HepG2 (cell line): ENCODE measurements around the gene SMAD3. TPM values are rescaled to one million over a fixed set of nuclear protein-coding genes. Genes with fewer than 3 reads are reported as not detected.

Experiments used
- ATF3 ChIP-seq: sonication (generic); formaldehyde crosslinking; IDR thresholded peaks from 2 replicates; pipeline ENCODE4 v1.4.0; 2020; ENCODE audit warnings: missing genetic modification reagents
- BCL6 ChIP-seq: IDR thresholded peaks from 2 replicates; pipeline ENCODE4 v1.6.1; 2016; ENCODE audit warnings: missing genetic modification reagents, missing compliant biosample characterization
- CEBPG ChIP-seq: IDR thresholded peaks from 2 replicates; pipeline ENCODE4 v1.6.1; 2016
- CENPX ChIP-seq: sonication (generic); formaldehyde crosslinking; IDR thresholded peaks from 2 replicates; pipeline ENCODE4 v1.9.0; 2021; ENCODE audit warnings: mild to moderate bottlenecking, missing genetic modification reagents, moderate library complexity
- CHCHD3 ChIP-seq: sonication (generic); formaldehyde crosslinking; IDR thresholded peaks from 2 replicates; pipeline ENCODE4 v1.8.0; 2022; ENCODE audit warnings: mild to moderate bottlenecking, missing genetic modification reagents, moderate library complexity
- E2F5 ChIP-seq: sonication (generic); formaldehyde crosslinking; conservative IDR thresholded peaks from 2 replicates; pipeline ENCODE4 v1.4.0; 2020; ENCODE audit warnings: missing genetic modification reagents
- GATAD1 ChIP-seq: IDR thresholded peaks from 2 replicates; pipeline ENCODE4 v1.6.1; 2016; ENCODE audit warnings: missing genetic modification reagents, missing compliant biosample characterization
- IRF2 ChIP-seq: IDR thresholded peaks from 2 replicates; pipeline ENCODE4 v1.6.1; 2018; ENCODE audit warnings: missing genetic modification reagents, missing compliant biosample characterization
- JUND ChIP-seq: sonication (generic); formaldehyde crosslinking; IDR thresholded peaks from 2 replicates; pipeline ENCODE4 v1.8.0; 2022; ENCODE audit warnings: mild to moderate bottlenecking, missing genetic modification reagents
- PRDM4 ChIP-seq: sonication (generic); formaldehyde crosslinking; IDR thresholded peaks from 2 replicates; pipeline ENCODE4 v1.9.0; 2021; ENCODE audit warnings: missing genetic modification reagents, borderline replicate concordance
- SIX1 ChIP-seq: sonication (generic); formaldehyde crosslinking; IDR thresholded peaks from 2 replicates; pipeline ENCODE4 v1.4.0; 2020; ENCODE audit warnings: missing genetic modification reagents, borderline replicate concordance
- SKIL ChIP-seq: sonication (generic); formaldehyde crosslinking; IDR thresholded peaks from 2 replicates; pipeline ENCODE4 v1.8.0; 2022; ENCODE audit warnings: missing genetic modification reagents, mild to moderate bottlenecking, moderate library complexity, borderline replicate concordance
- SNAI1 ChIP-seq: sonication (generic); formaldehyde crosslinking; IDR thresholded peaks from 2 replicates; pipeline ENCODE4 v1.5.0; 2020; ENCODE audit warnings: mild to moderate bottlenecking, missing genetic modification reagents, borderline replicate concordance
- TARDBP ChIP-seq: sonication (generic); formaldehyde crosslinking; IDR thresholded peaks from 2 replicates; pipeline ENCODE4 v1.8.0; 2022; ENCODE audit warnings: mild to moderate bottlenecking, missing genetic modification reagents
- TIGD3 ChIP-seq: sonication (generic); formaldehyde crosslinking; IDR thresholded peaks from 2 replicates; pipeline ENCODE4 v1.5.1; 2020; ENCODE audit warnings: mild to moderate bottlenecking, missing genetic modification reagents, borderline replicate concordance
- TMF1 ChIP-seq: sonication (generic); formaldehyde crosslinking; IDR thresholded peaks from 2 replicates; pipeline ENCODE4 v1.8.1; 2022; ENCODE audit warnings: low read depth, missing genetic modification reagents
- ZNF18 ChIP-seq: sonication (generic); formaldehyde crosslinking; IDR thresholded peaks from 2 replicates; pipeline ENCODE4 v1.8.0; 2022; ENCODE audit warnings: mild to moderate bottlenecking, missing genetic modification reagents; ENCODE audit not compliant: insufficient replicate concordance
- ZNF251 ChIP-seq: sonication (generic); formaldehyde crosslinking; IDR thresholded peaks from 2 replicates; pipeline ENCODE4 v1.9.0; 2021; ENCODE audit warnings: mild to moderate bottlenecking, missing genetic modification reagents
- ZNF660 ChIP-seq: sonication (generic); formaldehyde crosslinking; IDR thresholded peaks from 2 replicates; pipeline ENCODE4 v1.5.1; 2020; ENCODE audit warnings: mild to moderate bottlenecking, low read depth, missing genetic modification reagents, borderline replicate concordance
- ZNF749 ChIP-seq: sonication (generic); formaldehyde crosslinking; IDR thresholded peaks from 2 replicates; pipeline ENCODE4 v1.8.0; 2022; ENCODE audit warnings: mild to moderate bottlenecking, missing genetic modification reagents, moderate library complexity, borderline replicate concordance
- polyA plus RNA-seq, 8 experiments: library from polyadenylated mRNA; depleted of rRNA in 3 of 8; stranded (reverse) in 7 of 8; unstranded in 1 of 8; fragments of >200 nt; fragmentation: Illumina TruSeq in 4 of 8; extraction: Trizol in 4 of 8; gene quantifications; 2 replicates each; pipeline versions ENCODE4 v1.2.1 to v1.2.3, GENCODE V29; 2011 to 2016; ENCODE audit warnings: low read depth in 4 of 8, missing spikeins in 1 of 8, mixed read lengths in 1 of 8; ENCODE audit not compliant: insufficient read depth in 1 of 8
- total RNA-seq, 5 experiments: library from RNA; depleted of rRNA; stranded (reverse); fragments of >200 nt; fragmentation: Illumina TruSeq; extraction: Trizol; gene quantifications; 2 replicates each; pipeline ENCODE4 v1.2.3, GENCODE V29; 2016; ENCODE audit warnings: low read depth in 1 of 5

SMAD3 gene
- total and polyA plus RNA-seq, 2 of the 13 experiments (the other 11 are each of a cell fraction or from before 2014, with no cell fraction given): 8.6 to 56.3 TPM

- TF ChIP-seq PRDM4 (no peak), CEBPG (CRISPR knock-in tag) (peak; percentile 60; the same call in 1 of the 2 replicates), SIX1 (CRISPR knock-in tag) (no peak), BCL6 (peak; percentile 63; the same call in 1 of the 2 replicates), JUND (CRISPR knock-in tag) (0 out of 2 replicates have a peak, but pooled peaks have one; percentile 3), E2F5 (CRISPR knock-in tag) (no peak), ZNF251 (CRISPR knock-in tag) (no peak), SKIL (CRISPR knock-in tag) (no peak), ZNF660 (no peak), GATAD1 (CRISPR knock-in tag) (0 out of 2 replicates have a peak, but pooled peaks have one; percentile 22), SNAI1 (CRISPR knock-in tag) (no peak), ATF3 (CRISPR knock-in tag) (peak; percentile 95), ZNF749 (CRISPR knock-in tag) (no peak), TMF1 (CRISPR knock-in tag) (no peak), TIGD3 (CRISPR knock-in tag) (no peak), CHCHD3 (CRISPR knock-in tag) (no peak), ZNF18 (CRISPR knock-in tag) (no peak), CENPX (CRISPR knock-in tag) (no peak), TARDBP (peak; percentile 49; the same call in 1 of the 2 replicates), IRF2 (CRISPR knock-in tag) (no peak)
Observed at GRCh38 chr15:67043939-67044771, 21.2 kb upstream of the SMAD3 start (continued).
